Stomach (tissue), 9 donors: Measurements from ENCODE around the gene HTD2. TPM values are rescaled to one million over a fixed set of nuclear protein-coding genes. Genes with fewer than 3 reads are reported as not detected.

Source experiments
- DNase-seq, 2 donors: peaks; one replicate each; pipeline versions ENCODE4 v3.0.0 to v3.0.0-alpha.2; 2013 to 2019
- H3K27ac ChIP-seq, 5 donors: fragments of 200-600 bp in 4 of 5; sonication (generic) in 4 of 5; one replicate each; pipeline ENCODE4 v1.5.1; 2013 to 2019; ENCODE audit warnings: mild to moderate bottlenecking in 1 of 5, moderate library complexity in 1 of 5
- H3K27me3 ChIP-seq, 3 donors: fragments of 200-600 bp; sonication (generic); one replicate each; pipeline ENCODE4 v1.5.1; 2017 to 2019; ENCODE audit warnings: mixed run types in 1 of 3
- H3K36me3 ChIP-seq, 4 donors: fragments of 200-600 bp; sonication (generic); 1 replicate in 3 of 4; 2 replicates in 1 of 4; pipeline ENCODE4 v1.5.1; 2016 to 2019
- H3K4me1 ChIP-seq, 4 donors: fragments of 200-600 bp; sonication (generic); one replicate each; pipeline ENCODE4 v1.5.1; 2016 to 2019
- H3K4me3 ChIP-seq, 4 donors: fragments of 200-600 bp; sonication (generic) in 3 of 4; one replicate each; pipeline ENCODE4 v1.5.1; 2016 to 2019; ENCODE audit warnings: mild to moderate bottlenecking in 1 of 4
- H3K9me3 ChIP-seq, 4 donors: fragments of 200-600 bp; sonication (generic); one replicate each; pipeline ENCODE4 v1.5.1; 2016 to 2019
- EP300 ChIP-seq: sonication (generic); formaldehyde crosslinking; IDR thresholded peaks from one replicate; pipeline ENCODE4 v1.6.1; 2017; ENCODE audit warnings: antibody characterized with exemption
- POLR2A ChIP-seq, 4 donors: fragments of 450-650 bp; IDR thresholded peaks; one replicate each; pipeline ENCODE4 v1.6.1; 2016; ENCODE audit warnings: antibody characterized with exemption in 4 of 4, control low read depth in 2 of 4, mild to moderate bottlenecking in 1 of 4, moderate library complexity in 1 of 4
- POLR2AphosphoS5 ChIP-seq, 3 donors: sonication (generic); formaldehyde crosslinking; IDR thresholded peaks; one replicate each; pipeline ENCODE4 v1.6.1; 2016; ENCODE audit warnings: antibody characterized with exemption in 3 of 3
- WGBS, 5 donors: extraction: QIAGEN DNeasy Blood & Tissue Kit in 3 of 5; methylation state at CpG; one replicate each; pipeline versions ENCODE4 v1.1.5 to v1.1.7; 2013 to 2018; 5-methylcytosine and 5-hydroxymethylcytosine counted together
- intact Hi-C: fragments of 100-400 bp; cut with DNase I; formaldehyde crosslinking; loops from one replicate; pipeline ENCODE4 v1.15.1; 2023; ENCODE audit warnings: low total_unique reads
- polyA plus RNA-seq, 3 donors: library from polyadenylated mRNA; stranded (reverse); fragments of 200-250 nt; gene quantifications; one replicate each; pipeline ENCODE4 v1.2.3, GENCODE V29; 2013
- total RNA-seq, 5 donors: library from RNA; depleted of rRNA; stranded (reverse); fragments of >200 nt; gene quantifications; one replicate each; pipeline versions ENCODE4 v1.1.0 to v1.2.3, GENCODE V29; 2014 to 2016
- TF ChIP-seq, protein P1 (sequence below), 7 experiments: fragments of 450-650 bp in 4 of 7; fragments of 200-600 bp in 3 of 7; sonication (generic) in 3 of 7; IDR thresholded peaks; one replicate each; pipeline ENCODE4 v1.5.1; 2016 to 2019; ENCODE audit warnings: antibody characterized with exemption in 7 of 7, control low read depth in 2 of 7, mild to moderate bottlenecking in 1 of 7
- donor health status: healthy with polysubstance abuse.
- donor health status: Bipolar disorder and iron deficiency.
- donor health status: healthy.

The HTD2 gene
- total and polyA plus RNA-seq, 8 donors: 3.1 to 57.6 (median 7.0) TPM; not detected in 2

DNA sequence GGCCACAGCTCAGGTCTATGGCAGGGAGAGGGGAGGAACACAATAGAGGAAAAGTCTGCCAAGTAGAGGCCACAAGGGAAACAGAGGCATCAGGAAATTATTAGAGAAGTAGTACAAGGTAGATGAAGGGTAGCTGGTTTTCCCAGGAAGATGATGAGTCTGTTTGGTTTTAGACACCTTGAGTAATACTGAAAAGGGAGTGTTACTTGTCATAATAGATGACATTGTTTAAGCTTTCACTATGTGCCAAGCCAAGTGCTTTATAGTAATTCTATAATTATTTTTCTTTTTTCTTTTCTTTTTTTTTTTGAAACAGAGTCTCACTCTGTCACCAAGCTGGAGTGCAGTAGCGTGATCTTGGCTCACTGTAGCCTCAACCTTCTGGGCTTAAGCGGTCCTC, 40.0 kb downstream of the HTD2 start:
- Histone ChIP-seq H3K36me3 (peaks cover 0 to 12% (median 3%) of the 10 kb centered on the region in 4 donors), H3K4me3 (no peak overlapping the region), H3K4me1 (peaks cover 0 to 50% (median 13%) of the 10 kb centered on the region in 4 donors), H3K9me3 (no peaks in the 10 kb centered on the region), H3K27ac (no peak overlapping the region), H3K27me3 (no peaks in the 10 kb centered on the region)
- TF ChIP-seq EP300: no peak
- TF ChIP-seq POLR2A (IDR thresholded peaks at IDR 0.05): no peak
- TF ChIP-seq POLR2AphosphoS5 (IDR thresholded peaks at IDR 0.05): no peak
- TF ChIP-seq, protein P1, sequence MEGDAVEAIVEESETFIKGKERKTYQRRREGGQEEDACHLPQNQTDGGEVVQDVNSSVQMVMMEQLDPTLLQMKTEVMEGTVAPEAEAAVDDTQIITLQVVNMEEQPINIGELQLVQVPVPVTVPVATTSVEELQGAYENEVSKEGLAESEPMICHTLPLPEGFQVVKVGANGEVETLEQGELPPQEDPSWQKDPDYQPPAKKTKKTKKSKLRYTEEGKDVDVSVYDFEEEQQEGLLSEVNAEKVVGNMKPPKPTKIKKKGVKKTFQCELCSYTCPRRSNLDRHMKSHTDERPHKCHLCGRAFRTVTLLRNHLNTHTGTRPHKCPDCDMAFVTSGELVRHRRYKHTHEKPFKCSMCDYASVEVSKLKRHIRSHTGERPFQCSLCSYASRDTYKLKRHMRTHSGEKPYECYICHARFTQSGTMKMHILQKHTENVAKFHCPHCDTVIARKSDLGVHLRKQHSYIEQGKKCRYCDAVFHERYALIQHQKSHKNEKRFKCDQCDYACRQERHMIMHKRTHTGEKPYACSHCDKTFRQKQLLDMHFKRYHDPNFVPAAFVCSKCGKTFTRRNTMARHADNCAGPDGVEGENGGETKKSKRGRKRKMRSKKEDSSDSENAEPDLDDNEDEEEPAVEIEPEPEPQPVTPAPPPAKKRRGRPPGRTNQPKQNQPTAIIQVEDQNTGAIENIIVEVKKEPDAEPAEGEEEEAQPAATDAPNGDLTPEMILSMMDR (IDR thresholded peaks at IDR 0.05): no peak
- intact Hi-C loops: no loop called here
- no peak for DNase-seq
- 47 to 96% (median 87%) methylated on average over 2 of the region's 2 CpGs for WGBS, 5 donors

- Histone ChIP-seq H3K27me3 (no peaks in the 10 kb centered on the region), H3K4me3 (no peak overlapping the region), H3K36me3 (peaks cover 0 to 7% (median 2%) of the 10 kb centered on the region in 4 donors), H3K4me1 (peaks cover 0 to 55% (median 10%) of the 10 kb centered on the region in 4 donors), H3K27ac (no peak overlapping the region), H3K9me3 (no peaks in the 10 kb centered on the region)
- 90 to 94% (median 91%) methylated on average over 7 of the region's 7 CpGs for WGBS, 5 donors
- TF ChIP-seq POLR2AphosphoS5 (IDR thresholded peaks at IDR 0.05) (no peak), EP300 (no peak), POLR2A (IDR thresholded peaks at IDR 0.05) (no peak)
- TF ChIP-seq, protein P1 (IDR thresholded peaks at IDR 0.05): no peak
- intact Hi-C loops: no loop called here
- DNase-seq: no peak
These were observed 41.7 kb downstream of the HTD2 start for GRCh38 chr3:58347984-58348383.

DNA sequence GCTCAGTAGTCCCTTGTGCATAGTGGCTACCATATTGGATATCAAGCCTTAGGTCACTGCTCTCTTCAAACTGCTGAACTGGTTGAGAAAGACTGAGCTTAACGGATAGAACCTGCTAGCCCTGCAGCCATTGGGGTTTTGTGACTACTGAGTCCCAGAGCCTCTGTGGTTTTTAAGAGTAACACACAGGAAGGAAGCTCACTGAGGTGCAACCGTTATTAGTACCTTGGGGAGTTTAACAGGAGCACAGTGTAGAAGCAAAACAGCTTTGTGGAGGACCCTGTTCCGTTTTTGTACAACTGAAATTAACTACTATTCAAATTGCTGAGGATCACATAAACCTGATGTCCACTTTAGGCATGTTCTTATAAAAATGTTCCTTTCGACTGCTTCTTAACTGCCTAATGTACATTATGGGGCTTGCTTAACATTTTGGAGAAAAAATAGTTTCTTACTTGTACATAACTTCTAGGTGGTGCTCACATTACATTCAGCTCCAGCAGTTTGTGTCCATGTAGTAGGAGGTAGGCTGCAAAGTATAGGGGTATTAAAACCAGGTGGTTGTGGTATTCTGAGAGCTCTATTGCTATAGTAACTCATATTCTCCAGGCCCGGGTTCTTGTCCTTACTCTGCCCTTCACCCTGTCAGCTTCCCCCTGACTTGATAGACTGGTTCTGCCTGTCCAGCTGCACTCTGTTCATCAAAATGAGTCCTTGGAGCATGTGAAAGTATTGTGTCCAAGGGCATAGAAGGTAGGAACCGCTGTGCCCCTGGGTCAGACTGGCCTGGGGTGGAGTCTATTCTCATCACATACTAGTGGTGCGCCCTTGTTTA, 43.7 kb downstream of the HTD2 start:
- no peaks in the 10 kb centered on the region for H3K27me3 ChIP-seq
- peaks cover 0 to 48% (median 19%) of the 10 kb centered on the region in 4 donors for H3K4me1 ChIP-seq
- H3K27ac ChIP-seq: peak overlapping the region in 2 of 5 donors; percentile 6 to 39
- TF ChIP-seq POLR2A (IDR thresholded peaks at IDR 0.05): no peak
- TF ChIP-seq POLR2AphosphoS5 (IDR thresholded peaks at IDR 0.05): peak in 1 of 3 donors; percentile 26
- H3K9me3 ChIP-seq: no peaks in the 10 kb centered on the region
- H3K4me3 ChIP-seq: no peak overlapping the region
- no peaks in the 10 kb centered on the region for H3K36me3 ChIP-seq
- WGBS, 5 donors: 67 to 83% (median 71%) methylated on average over 7 of the region's 7 CpGs
- DNase-seq: peak; percentile 51 to 72
- intact Hi-C loops: no loop called here

DNA sequence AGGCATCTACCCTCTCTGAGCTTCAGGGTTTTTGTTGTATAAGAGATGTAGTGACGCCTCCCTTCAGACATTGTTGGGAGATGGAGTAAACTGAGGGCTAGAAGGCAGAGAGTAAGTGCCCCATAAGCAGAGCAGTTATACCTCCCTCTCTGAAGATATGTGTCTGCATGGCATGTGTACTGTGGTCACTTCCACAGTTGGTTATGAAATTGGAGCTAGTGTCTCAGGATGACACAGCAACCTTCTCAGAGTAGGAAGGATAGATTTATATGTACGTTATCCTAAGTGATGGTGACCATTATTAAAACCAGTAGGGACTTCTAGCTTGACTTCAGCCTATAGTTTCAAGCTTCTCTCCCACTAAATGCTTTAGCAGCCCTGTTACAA, 44.3 kb downstream of the HTD2 start:
- no peaks in the 10 kb centered on the region for H3K9me3 ChIP-seq
- H3K27ac ChIP-seq: peak overlapping the region in 1 of 5 donors; percentile 39
- 70 to 97% (median 80%) methylated on average over 2 of the region's 2 CpGs for WGBS, 5 donors

More for the DNA sequence above, 44.3 kb downstream of the HTD2 start:
- Histone ChIP-seq H3K4me1 (peaks cover 2 to 50% (median 23%) of the 10 kb centered on the region in 4 donors), H3K4me3 (no peak overlapping the region), H3K27me3 (no peaks in the 10 kb centered on the region), H3K36me3 (no peaks in the 10 kb centered on the region)
- intact Hi-C loops: no loop called here
- no peak for DNase-seq
- TF ChIP-seq EP300 (no peak), POLR2A (IDR thresholded peaks at IDR 0.05) (no peak), POLR2AphosphoS5 (IDR thresholded peaks at IDR 0.05) (no peak)
- TF ChIP-seq, protein P1 (IDR thresholded peaks at IDR 0.05): no peak
